ENCODE results near the gene IQCN.

IQCN gene

DNA sequence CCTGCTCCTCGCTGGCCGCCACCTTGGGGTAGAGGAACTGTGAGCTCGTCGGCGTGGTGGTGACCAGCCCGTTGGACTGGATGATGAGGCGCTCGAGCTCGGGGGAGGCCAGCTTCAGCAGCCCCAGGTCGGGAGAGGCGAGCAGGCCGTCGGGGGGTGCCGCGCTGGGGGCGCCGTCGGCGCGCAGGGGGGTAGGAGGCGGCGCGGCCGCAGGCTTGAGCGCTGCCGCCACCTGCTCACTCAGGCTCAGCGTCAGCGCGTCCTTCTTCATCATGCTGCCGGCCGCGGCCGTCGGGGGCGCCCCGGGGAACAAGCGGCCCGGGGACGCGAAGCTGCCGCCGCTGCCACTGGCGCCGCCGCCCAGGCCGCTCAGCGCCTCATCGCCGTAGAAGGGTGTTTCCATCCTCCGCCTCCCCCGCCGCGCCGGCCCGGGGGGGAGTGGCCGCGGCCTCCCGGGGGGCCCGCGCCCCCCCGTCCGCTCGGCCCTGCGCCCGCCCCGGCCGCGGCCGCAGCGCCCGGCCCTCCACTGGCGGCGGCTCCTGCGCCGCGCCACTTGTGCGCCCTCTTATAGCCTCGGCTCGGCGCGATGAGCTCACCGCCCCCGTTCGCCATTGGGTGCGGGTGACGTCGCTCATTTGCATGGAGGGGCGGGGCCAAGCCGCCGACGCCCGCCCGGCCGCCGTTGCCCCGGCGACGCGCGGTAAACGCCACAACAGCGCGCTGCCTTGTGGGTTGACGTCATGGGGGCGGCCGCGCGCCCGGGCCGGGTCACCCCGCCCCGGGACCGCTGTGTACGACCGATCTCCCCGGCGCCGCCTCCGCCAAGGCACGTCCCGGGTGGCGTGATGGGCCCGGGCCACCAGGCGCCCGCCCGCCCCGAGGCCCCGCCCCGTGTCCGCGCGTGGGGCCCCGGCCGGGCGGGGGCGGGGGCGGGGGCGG, 7.1 kb upstream of the IQCN start, which contains the start of gene JUND:
Gene JUND (minus strand): TSS at position 541 of the 939 bp plus-strand sequence. CDS start 138 bp downstream, at position 403.
- TF ChIP-seq, protein P1, sequence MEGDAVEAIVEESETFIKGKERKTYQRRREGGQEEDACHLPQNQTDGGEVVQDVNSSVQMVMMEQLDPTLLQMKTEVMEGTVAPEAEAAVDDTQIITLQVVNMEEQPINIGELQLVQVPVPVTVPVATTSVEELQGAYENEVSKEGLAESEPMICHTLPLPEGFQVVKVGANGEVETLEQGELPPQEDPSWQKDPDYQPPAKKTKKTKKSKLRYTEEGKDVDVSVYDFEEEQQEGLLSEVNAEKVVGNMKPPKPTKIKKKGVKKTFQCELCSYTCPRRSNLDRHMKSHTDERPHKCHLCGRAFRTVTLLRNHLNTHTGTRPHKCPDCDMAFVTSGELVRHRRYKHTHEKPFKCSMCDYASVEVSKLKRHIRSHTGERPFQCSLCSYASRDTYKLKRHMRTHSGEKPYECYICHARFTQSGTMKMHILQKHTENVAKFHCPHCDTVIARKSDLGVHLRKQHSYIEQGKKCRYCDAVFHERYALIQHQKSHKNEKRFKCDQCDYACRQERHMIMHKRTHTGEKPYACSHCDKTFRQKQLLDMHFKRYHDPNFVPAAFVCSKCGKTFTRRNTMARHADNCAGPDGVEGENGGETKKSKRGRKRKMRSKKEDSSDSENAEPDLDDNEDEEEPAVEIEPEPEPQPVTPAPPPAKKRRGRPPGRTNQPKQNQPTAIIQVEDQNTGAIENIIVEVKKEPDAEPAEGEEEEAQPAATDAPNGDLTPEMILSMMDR (IDR thresholded peaks at IDR 0.05; ENCODE audit: low read depth, low read length, missing control alignments), result no peak
- peak; percentile 85 for DNase-seq (ENCODE audit: extremely low read depth, low read depth)
- peak within 1 kb of the TSS; percentile 91 for H3K4me3 ChIP-seq (replicated peaks; ENCODE audit: low read depth, low read length)

DNA sequence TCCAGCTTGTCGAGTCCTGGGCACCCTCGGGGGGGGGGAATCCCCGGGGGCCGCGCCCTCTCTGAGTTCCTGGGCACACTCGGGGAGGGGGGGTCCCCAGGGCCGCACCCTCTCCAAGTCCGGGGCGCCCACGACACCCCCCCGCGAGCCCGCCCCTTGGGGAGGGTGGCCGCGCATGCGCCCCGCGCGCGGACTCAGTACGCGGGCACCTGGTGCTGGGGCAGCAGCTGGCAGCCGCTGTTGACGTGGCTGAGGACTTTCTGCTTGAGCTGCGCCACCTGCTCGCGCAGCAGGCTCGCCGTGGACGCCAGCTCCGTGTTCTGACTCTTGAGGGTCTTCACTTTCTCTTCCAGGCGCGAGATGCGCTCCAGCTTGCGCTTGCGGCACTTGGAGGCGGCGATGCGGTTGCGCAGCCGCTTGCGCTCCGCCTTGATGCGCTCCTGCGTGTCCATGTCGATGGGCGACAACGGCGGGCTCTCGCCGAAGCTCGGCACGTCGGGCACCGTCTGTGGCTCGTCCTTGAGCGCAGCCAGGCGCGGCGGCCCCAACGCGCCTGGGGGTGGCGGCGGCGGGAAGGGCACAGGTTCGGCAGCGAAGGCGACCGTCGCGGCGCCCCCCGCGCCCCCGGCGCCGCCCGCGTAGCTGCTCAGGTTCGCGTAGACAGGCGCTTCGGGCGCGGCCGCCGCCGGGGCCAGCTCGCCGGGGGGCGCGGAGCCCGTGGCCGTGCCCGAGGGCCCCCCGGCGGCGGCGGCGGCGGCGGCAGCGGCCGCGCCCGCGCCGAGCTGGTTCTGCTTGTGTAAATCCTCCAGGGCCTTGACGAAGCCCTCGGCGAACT, 6.2 kb upstream of the IQCN start:
- DNase-seq (ENCODE audit: extremely low read depth, low read depth), result no peak
- TF ChIP-seq, protein P1 (IDR thresholded peaks at IDR 0.05; ENCODE audit: low read depth, low read length, missing control alignments), result no peak
- H3K4me3 ChIP-seq (replicated peaks; ENCODE audit: low read depth, low read length), result peak overlapping the region; percentile 91

DNA sequence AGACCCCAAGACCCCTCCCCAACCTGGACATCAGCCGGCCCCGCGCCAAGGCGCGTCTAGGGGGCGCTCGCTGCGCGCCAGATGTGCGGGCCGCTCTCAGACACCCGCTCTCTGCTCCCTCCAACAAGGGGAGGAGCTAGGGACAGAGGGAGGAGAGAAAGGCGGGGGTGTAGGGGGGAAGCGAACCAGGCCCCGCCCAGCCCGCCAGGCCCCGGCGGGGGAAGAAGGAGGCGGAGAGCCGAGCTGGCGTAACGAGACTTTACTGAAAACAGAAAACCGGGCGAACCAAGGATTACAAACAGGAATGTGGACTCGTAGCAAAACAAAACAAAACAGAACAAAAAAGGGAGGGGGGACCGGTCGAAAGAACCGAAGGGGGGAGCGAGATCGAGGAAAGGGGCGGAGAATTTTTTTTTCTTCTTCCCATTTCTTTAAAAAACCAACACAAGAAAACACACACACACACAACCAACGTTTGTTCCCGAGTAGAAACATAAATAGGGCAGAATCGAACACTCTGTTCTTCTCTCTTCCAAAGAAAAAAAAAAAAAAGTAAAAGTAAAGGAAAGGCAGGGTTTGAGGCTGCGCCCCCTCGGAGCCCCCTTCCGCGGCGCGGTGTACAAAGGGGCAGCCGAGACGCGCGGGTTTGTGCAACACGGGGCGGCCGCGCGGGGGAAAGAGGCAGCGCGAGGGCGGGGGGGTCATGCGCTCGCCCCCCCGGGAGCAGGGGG, 5.4 kb upstream of the IQCN start:
- TF ChIP-seq, protein P1 (IDR thresholded peaks at IDR 0.05; ENCODE audit: low read depth, low read length, missing control alignments), result peak; percentile 95
- no peak for DNase-seq (ENCODE audit: extremely low read depth, low read depth)
- peak overlapping the region; percentile 91 for H3K4me3 ChIP-seq (replicated peaks; ENCODE audit: low read depth, low read length)

DNA sequence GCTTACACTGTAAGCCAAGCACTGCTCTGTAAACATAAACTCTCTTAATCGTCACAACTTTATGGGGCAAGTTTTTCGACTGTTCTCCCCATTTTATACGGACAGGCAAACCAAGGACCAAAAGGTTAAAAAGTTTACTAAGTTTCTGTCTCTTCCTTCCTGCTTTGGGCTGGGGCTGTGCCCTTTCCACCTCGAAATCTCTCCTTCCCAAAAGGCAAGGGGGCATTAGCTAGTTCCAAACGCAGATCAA, 4.9 kb upstream of the IQCN start:
- no peak for DNase-seq (ENCODE audit: extremely low read depth, low read depth)
- TF ChIP-seq, protein P1 (IDR thresholded peaks at IDR 0.05; ENCODE audit: low read depth, low read length, missing control alignments), result no peak
- H3K4me3 ChIP-seq (replicated peaks; ENCODE audit: low read depth, low read length), result peak overlapping the region; percentile 91

DNA sequence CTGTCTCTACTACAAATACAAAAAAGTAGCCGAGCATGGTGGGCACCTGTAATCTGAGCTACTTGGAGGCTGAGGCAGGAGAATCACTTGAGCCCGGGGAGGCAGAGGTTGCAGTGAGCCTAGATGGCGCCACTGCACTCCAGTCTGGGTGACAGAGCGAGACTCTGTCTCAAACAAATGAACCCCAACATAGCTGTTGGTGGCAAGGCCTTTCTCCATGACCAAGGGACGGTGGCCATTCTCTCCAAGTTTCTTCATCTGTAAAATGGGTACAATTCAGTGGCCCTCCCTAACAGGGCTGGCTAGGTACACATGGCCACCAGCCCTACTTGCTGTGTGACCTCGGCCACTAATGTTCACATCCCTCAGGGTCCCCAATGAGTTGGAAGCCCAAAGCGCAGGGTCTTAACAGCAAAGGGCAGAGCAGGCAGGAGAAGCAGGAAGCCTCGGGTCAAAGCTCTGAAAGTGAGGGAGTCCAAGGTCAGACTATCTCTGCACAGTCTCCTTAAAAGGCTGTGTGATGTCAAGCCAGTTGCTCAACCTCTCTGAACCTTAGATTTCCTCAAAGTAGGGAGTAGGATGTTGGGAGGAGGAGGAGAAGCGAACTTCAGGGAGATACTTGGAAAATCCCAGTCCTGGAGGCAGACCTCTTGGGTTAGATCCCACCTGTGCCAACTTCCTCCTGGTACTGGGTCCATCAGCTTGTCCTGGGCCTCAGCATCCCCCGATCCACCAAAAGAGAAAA, 4.4 kb upstream of the IQCN start:
- H3K4me3 ChIP-seq (replicated peaks; ENCODE audit: low read depth, low read length), result peak overlapping the region; percentile 91
- DNase-seq (ENCODE audit: extremely low read depth, low read depth), result no peak
- TF ChIP-seq, protein P1 (IDR thresholded peaks at IDR 0.05; ENCODE audit: low read depth, low read length, missing control alignments), result peak; percentile 36
